Cerebellar cortex (tissue), 1 donor: Measurements from ENCODE around the gene CDYL2.

Source experiments
- DNase-seq: peaks from one replicate; pipeline ENCODE4 v3.0.0-alpha.2; 2015; ENCODE audit warnings: low spot score

The CDYL2 gene

GRCh38 chr16:80622007-80622406, 182.4 kb downstream of the CDYL2 start:
- DNase-seq: no peak

GRCh38 chr16:80620736-80621605, 183.4 kb downstream of the CDYL2 start:
- peak; percentile 85 for DNase-seq

- DNase-seq: no peak
Measured at GRCh38 chr16:80619824-80620223, 184.6 kb downstream of the CDYL2 start.

- DNase-seq: no peak
Measured at GRCh38 chr16:80618862-80619648, 185.3 kb downstream of the CDYL2 start.

- no peak for DNase-seq
Measured at GRCh38 chr16:80616362-80616761, 188.0 kb downstream of the CDYL2 start.

- no peak for DNase-seq
Measured at GRCh38 chr16:80615735-80616134, 188.7 kb downstream of the CDYL2 start.

- DNase-seq: no peak
Measured at GRCh38 chr16:80614908-80615671, 189.3 kb downstream of the CDYL2 start.

GRCh38 chr16:80612461-80613017, 191.9 kb downstream of the CDYL2 start:
- DNase-seq: no peak

GRCh38 chr16:80611930-80612327, 192.5 kb downstream of the CDYL2 start:
- no peak for DNase-seq

- no peak for DNase-seq
Measured at GRCh38 chr16:80611171-80611929, 193.0 kb downstream of the CDYL2 start.

GRCh38 chr16:80610481-80611156, 193.8 kb downstream of the CDYL2 start:
- no peak for DNase-seq

- DNase-seq: no peak
Measured at GRCh38 chr16:80608946-80609345, 195.5 kb downstream of the CDYL2 start.

- DNase-seq: no peak
Measured at GRCh38 chr16:80607204-80607603, 197.2 kb downstream of the CDYL2 start.

- no peak for DNase-seq
Measured at GRCh38 chr16:80606221-80606766, 198.1 kb downstream of the CDYL2 start.

GRCh38 chr16:80604600-80605355, 199.6 kb downstream of the CDYL2 start:
- DNase-seq: no peak

- no peak for DNase-seq
Measured at GRCh38 chr16:80602894-80603293, 201.5 kb downstream of the CDYL2 start.

- DNase-seq: no peak
Measured at GRCh38 chr16:80601182-80601581, 203.2 kb downstream of the CDYL2 start.

- DNase-seq: no peak
Measured at GRCh38 chr16:80599466-80599865, 204.9 kb downstream of the CDYL2 start.

- DNase-seq: no peak
Measured at GRCh38 chr16:80596507-80597207, 207.7 kb downstream of the CDYL2 start.
